ENCODE data around the gene ATXN1. TPM values are rescaled to one million over a fixed set of nuclear protein-coding genes. Genes with fewer than 3 reads are reported as not detected.
"Not testable (repeated sequence)": the region's sequence is repeated elsewhere in the genome, so short reads cannot be mapped to it uniquely, and the experiment has no call there.

ATXN1 gene
- total RNA-seq, 1 experiment from 2014 or later, result 25.6 TPM

- ChIA-PET CTCF (no interaction called here), POLR2A (ENCODE audit: low non-redundant PET) (no interaction called here)
- H3K4me1 ChIP-seq (ENCODE audit: insufficient read depth, low read length, poor library complexity, severe bottlenecking), result no peaks in the 10 kb centered on the region
- BruUV-seq (replicated peaks), result no TSS peak
- intact Hi-C loops (cut with micrococcal nuclease; ENCODE audit: unreplicated experiment), result no loop called here
- no peaks in the 10 kb centered on the region for H3K9me3 ChIP-seq (ENCODE audit: low read depth, low read length, poor library complexity, severe bottlenecking)
- H3K4me3 ChIP-seq (ENCODE audit: low read depth, low read length, poor library complexity, severe bottlenecking), result no peak overlapping the region
- no peaks in the 10 kb centered on the region for H3K36me3 ChIP-seq (ENCODE audit: insufficient read depth, low read length, poor library complexity, severe bottlenecking)
- TF ChIP-seq EZH2 (IDR thresholded peaks at IDR 0.05; ENCODE audit: borderline replicate concordance, low read depth, low read length, poor library complexity, severe bottlenecking) (no peak), CTCF (conservative IDR thresholded peaks at IDR 0.05; ENCODE audit: low read depth, low read length) (no peak)
- H3K27ac ChIP-seq (ENCODE audit: low read depth, low read length, poor library complexity, severe bottlenecking), result no peak overlapping the region
- no peaks in the 10 kb centered on the region for H3K27me3 ChIP-seq (replicated peaks; ENCODE audit: insufficient read depth, low read depth, low read length, poor library complexity)
- DNase-seq (ENCODE audit: low spot score), result no peak
Measured at GRCh38 chr6:16632101-16632500, 129.2 kb downstream of the ATXN1 start.

- TF ChIP-seq EZH2 (IDR thresholded peaks at IDR 0.05; ENCODE audit: borderline replicate concordance, low read depth, low read length, poor library complexity, severe bottlenecking), result no peak
- no peak for TF ChIP-seq CTCF (conservative IDR thresholded peaks at IDR 0.05; ENCODE audit: low read depth, low read length)
- no peak overlapping the region for H3K27ac ChIP-seq (ENCODE audit: low read depth, low read length, poor library complexity, severe bottlenecking)
- H3K27me3 ChIP-seq (replicated peaks; ENCODE audit: insufficient read depth, low read depth, low read length, poor library complexity), result no peaks in the 10 kb centered on the region
- H3K36me3 ChIP-seq (ENCODE audit: insufficient read depth, low read length, poor library complexity, severe bottlenecking), result no peaks in the 10 kb centered on the region
- ChIA-PET CTCF (no interaction called here), POLR2A (ENCODE audit: low non-redundant PET) (no interaction called here)
- H3K4me1 ChIP-seq (ENCODE audit: insufficient read depth, low read length, poor library complexity, severe bottlenecking), result no peaks in the 10 kb centered on the region
- intact Hi-C loops (cut with micrococcal nuclease; ENCODE audit: unreplicated experiment), result no loop called here
- no peak for DNase-seq (ENCODE audit: low spot score)
- no TSS peak for BruUV-seq (replicated peaks)
- H3K4me3 ChIP-seq (ENCODE audit: low read depth, low read length, poor library complexity, severe bottlenecking), result no peak overlapping the region
- H3K9me3 ChIP-seq (ENCODE audit: low read depth, low read length, poor library complexity, severe bottlenecking), result no peaks in the 10 kb centered on the region
Measured at GRCh38 chr6:16630026-16630643, 131.1 kb downstream of the ATXN1 start.

- H3K27ac ChIP-seq (ENCODE audit: low read depth, low read length, poor library complexity, severe bottlenecking); H3K4me3 ChIP-seq (ENCODE audit: low read depth, low read length, poor library complexity, severe bottlenecking); intact Hi-C loops (cut with micrococcal nuclease; ENCODE audit: unreplicated experiment); H3K9me3 ChIP-seq (ENCODE audit: low read depth, low read length, poor library complexity, severe bottlenecking); H3K4me1 ChIP-seq (ENCODE audit: insufficient read depth, low read length, poor library complexity, severe bottlenecking); BruUV-seq (replicated peaks); H3K27me3 ChIP-seq (replicated peaks; ENCODE audit: insufficient read depth, low read depth, low read length, poor library complexity); H3K36me3 ChIP-seq (ENCODE audit: insufficient read depth, low read length, poor library complexity, severe bottlenecking); CTCF ChIA-PET; DNase-seq (ENCODE audit: low spot score): not testable (repeated sequence)
- POLR2A ChIA-PET (ENCODE audit: low non-redundant PET), result interaction anchor here (0.6 kb wide), 1 partner anchor 382 kb away, joined by 3 read pairs; no protein-coding TSS in a partner anchor
Measured at GRCh38 chr6:16628580-16628979, 132.7 kb downstream of the ATXN1 start.

- ChIA-PET POLR2A (ENCODE audit: low non-redundant PET) (no interaction called here), CTCF (no interaction called here)
Measured at GRCh38 chr6:16626650-16627049, 134.6 kb downstream of the ATXN1 start.

More at GRCh38 chr6:16626650-16627049, 134.6 kb downstream of the ATXN1 start:
- DNase-seq (ENCODE audit: low spot score), result no peak
- Histone ChIP-seq H3K36me3 (ENCODE audit: insufficient read depth, low read length, poor library complexity, severe bottlenecking) (no peaks in the 10 kb centered on the region), H3K9me3 (ENCODE audit: low read depth, low read length, poor library complexity, severe bottlenecking) (no peaks in the 10 kb centered on the region), H3K27me3 (replicated peaks; ENCODE audit: insufficient read depth, low read depth, low read length, poor library complexity) (no peaks in the 10 kb centered on the region), H3K4me1 (ENCODE audit: insufficient read depth, low read length, poor library complexity, severe bottlenecking) (no peaks in the 10 kb centered on the region), H3K4me3 (ENCODE audit: low read depth, low read length, poor library complexity, severe bottlenecking) (no peak overlapping the region), H3K27ac (ENCODE audit: low read depth, low read length, poor library complexity, severe bottlenecking) (no peak overlapping the region)
- TF ChIP-seq EZH2 (IDR thresholded peaks at IDR 0.05; ENCODE audit: borderline replicate concordance, low read depth, low read length, poor library complexity, severe bottlenecking) (no peak), CTCF (conservative IDR thresholded peaks at IDR 0.05; ENCODE audit: low read depth, low read length) (no peak)
- intact Hi-C loops (cut with micrococcal nuclease; ENCODE audit: unreplicated experiment), result no loop called here
- no TSS peak for BruUV-seq (replicated peaks)
